GM10847 (cell line): ENCODE results near the gene ABHD1.

Experiments used
- POLR2A ChIP-seq: IDR thresholded peaks from 2 replicates; pipeline ENCODE4 v1.6.1; 2011; ENCODE audit not compliant: insufficient read length; ENCODE audit errors: extremely low read depth

Gene ABHD1

GRCh38 chr2:27139310-27139709, 15.7 kb downstream of the ABHD1 start, which contains the start of gene PRR30:
PRR30 (minus strand) TSS chr2:27139410; CDS start chr2:27138329, 1,081 bp downstream.
- no peak for TF ChIP-seq POLR2A

GRCh38 chr2:27143285-27143684, 19.7 kb downstream of the ABHD1 start:
- TF ChIP-seq POLR2A: no peak

GRCh38 chr2:27145682-27146081, 22.1 kb downstream of the ABHD1 start:
- TF ChIP-seq POLR2A: no peak

GRCh38 chr2:27147935-27148334, 24.3 kb downstream of the ABHD1 start:
- no peak for TF ChIP-seq POLR2A

- TF ChIP-seq POLR2A: no peak
Measured at GRCh38 chr2:27148801-27149439, 25.3 kb downstream of the ABHD1 start, which contains the start of gene TCF23. TCF23 (plus strand) TSS chr2:27149004; CDS start chr2:27149134, 130 bp downstream.

- TF ChIP-seq POLR2A: no peak
Measured at GRCh38 chr2:27149570-27150405, 26.2 kb downstream of the ABHD1 start.

- no peak for TF ChIP-seq POLR2A
Measured at GRCh38 chr2:27150639-27151230, 27.1 kb downstream of the ABHD1 start.

- no peak for TF ChIP-seq POLR2A
Measured at GRCh38 chr2:27152102-27152795, 28.6 kb downstream of the ABHD1 start.

- no peak for TF ChIP-seq POLR2A
Measured at GRCh38 chr2:27152796-27153464, 29.3 kb downstream of the ABHD1 start.

- TF ChIP-seq POLR2A: no peak
Measured at GRCh38 chr2:27154488-27154887, 30.9 kb downstream of the ABHD1 start.

GRCh38 chr2:27155069-27155520, 31.5 kb downstream of the ABHD1 start:
- no peak for TF ChIP-seq POLR2A

GRCh38 chr2:27158468-27158867, 34.9 kb downstream of the ABHD1 start:
- no peak for TF ChIP-seq POLR2A

GRCh38 chr2:27159271-27159670, 35.7 kb downstream of the ABHD1 start:
- no peak for TF ChIP-seq POLR2A

GRCh38 chr2:27160191-27160590, 36.6 kb downstream of the ABHD1 start:
- no peak for TF ChIP-seq POLR2A
